Mucosa of rectum (tissue), 2 donors: Measurements from ENCODE around the gene TNIP1.

Experiments
- H3K27ac ChIP-seq, 2 donors: one replicate each; pipeline ENCODE4 v1.7.0; 2013; ENCODE audit warnings: inconsistent platforms in 2 of 2, low read depth in 2 of 2, low read length in 2 of 2
- H3K27me3 ChIP-seq, 2 donors: one replicate each; pipeline ENCODE4 v1.7.0; 2013; ENCODE audit warnings: low read length in 2 of 2; ENCODE audit not compliant: control insufficient read depth in 2 of 2, insufficient read depth in 2 of 2
- H3K36me3 ChIP-seq, 2 donors: one replicate each; pipeline ENCODE4 v1.7.0; 2013; ENCODE audit warnings: low read length in 2 of 2; ENCODE audit not compliant: control insufficient read depth in 2 of 2, insufficient read depth in 2 of 2
- H3K4me1 ChIP-seq, 2 donors: one replicate each; pipeline ENCODE4 v1.7.0; 2013; ENCODE audit warnings: low read length in 2 of 2, mild to moderate bottlenecking in 1 of 2; ENCODE audit not compliant: control insufficient read depth in 2 of 2, insufficient read depth in 2 of 2
- H3K4me3 ChIP-seq, 2 donors: one replicate each; pipeline ENCODE4 v1.7.0; 2013; ENCODE audit warnings: low read length in 2 of 2
- H3K9ac ChIP-seq, 2 donors: one replicate each; pipeline ENCODE4 v1.7.0; 2013; ENCODE audit warnings: low read length in 2 of 2, low read depth in 1 of 2, mild to moderate bottlenecking in 1 of 2
- H3K9me3 ChIP-seq, 2 donors: one replicate each; pipeline ENCODE4 v1.7.0; 2013; ENCODE audit warnings: low read length in 2 of 2; ENCODE audit not compliant: control insufficient read depth in 2 of 2
- donor health status: healthy.
- donor health status: Normal muscosa, but diverticular disease.

TNIP1 gene

DNA sequence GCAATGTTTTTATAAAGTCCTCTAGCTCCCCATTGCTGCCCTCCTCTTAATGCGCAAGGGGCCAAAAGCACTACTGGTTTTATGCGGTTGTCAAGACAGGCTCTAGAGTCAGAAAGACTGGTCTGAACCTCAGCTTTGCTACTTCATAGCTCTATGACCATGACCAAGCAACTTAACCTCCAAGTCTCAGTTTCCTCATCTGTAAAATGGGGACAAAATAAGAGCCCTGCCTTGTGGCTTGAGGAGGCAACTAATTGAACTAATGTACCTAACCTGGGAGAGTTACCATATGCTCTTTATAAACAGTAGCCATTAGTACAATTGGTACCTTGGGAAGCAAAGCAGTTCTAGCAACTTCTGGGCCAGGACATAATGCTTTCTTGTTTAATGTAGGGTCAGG lies 40.3 kb upstream of the TNIP1 start:
- H3K4me1 ChIP-seq = peaks cover under 1 to 7% of the 10 kb centered on the region in 2 donors
- peaks cover 28 to 47% of the 10 kb centered on the region in 2 donors for H3K36me3 ChIP-seq
- H3K9me3 ChIP-seq = no peaks in the 10 kb centered on the region
- H3K9ac ChIP-seq = no peak overlapping the region
- H3K4me3 ChIP-seq = no peak overlapping the region
- no peaks in the 10 kb centered on the region for H3K27me3 ChIP-seq
- no peak overlapping the region for H3K27ac ChIP-seq

DNA sequence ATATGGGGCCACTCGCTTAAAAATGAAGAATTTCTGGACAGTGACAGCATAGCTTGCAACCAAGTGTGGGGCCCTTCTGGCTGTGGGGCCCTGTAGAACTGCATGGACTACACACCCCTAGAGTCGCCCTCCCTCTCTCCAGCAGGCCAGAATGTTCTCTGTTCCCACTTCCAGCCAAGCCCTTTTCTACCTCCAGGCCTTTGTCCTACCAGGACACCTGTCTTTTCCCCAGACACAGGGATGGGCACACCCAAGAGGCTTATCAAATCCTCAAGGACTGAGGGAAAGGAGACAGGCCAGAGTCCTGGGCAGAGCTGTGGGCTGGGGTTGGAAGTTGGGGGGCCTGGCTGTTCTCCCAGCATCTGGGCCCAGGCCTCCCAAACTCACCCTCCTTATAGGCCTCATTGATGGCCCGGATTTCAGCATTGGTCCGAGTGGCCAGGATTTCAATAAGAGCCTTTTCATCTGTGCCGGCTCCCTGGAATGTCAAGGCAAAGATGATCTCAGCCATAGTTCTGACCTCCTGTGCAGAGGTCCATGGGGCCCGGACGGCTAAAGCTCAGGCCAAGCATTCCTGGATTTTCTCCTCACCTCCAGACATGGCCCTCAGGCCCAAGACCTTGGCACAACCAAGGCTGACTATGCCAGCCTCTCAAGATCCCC lies 38.2 kb upstream of the TNIP1 start:
- H3K27me3 ChIP-seq = no peaks in the 10 kb centered on the region
- H3K27ac ChIP-seq = no peak overlapping the region
- no peak overlapping the region for H3K9ac ChIP-seq
- peaks cover 28 to 41% of the 10 kb centered on the region in 2 donors for H3K36me3 ChIP-seq
- H3K4me1 ChIP-seq = peaks cover 0 to 2% of the 10 kb centered on the region in 2 donors
- H3K9me3 ChIP-seq = no peaks in the 10 kb centered on the region
- H3K4me3 ChIP-seq = no peak overlapping the region

DNA sequence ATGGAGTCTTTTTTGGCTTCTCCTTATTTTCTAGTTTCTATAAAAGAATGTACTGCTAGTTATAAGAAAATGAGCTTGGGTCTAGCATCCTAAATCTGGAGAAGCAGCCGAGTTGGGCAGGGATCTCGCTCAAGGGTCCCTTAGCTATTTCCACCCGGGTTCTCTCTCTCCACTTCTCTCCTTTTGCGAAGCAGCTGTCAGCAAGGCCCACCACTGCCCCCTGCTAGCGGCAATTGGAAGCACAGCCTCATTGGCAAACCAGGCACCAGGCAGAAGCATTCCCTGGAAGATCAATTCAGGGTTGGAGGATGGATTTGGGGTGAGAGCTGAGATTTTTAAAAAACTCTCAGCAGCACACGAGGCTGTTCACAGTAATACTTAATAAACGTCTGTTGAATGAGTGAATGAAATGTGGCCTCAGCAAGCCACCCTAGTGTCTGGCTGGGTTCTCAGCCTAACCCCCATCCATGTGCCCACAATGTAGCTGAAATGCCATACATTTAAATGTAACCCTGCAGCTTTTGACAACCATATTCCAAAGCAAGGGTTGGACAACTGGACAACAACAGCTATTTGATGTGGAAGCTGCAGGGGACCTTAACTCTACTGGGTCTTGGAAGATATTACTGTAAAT lies 34.6 kb upstream of the TNIP1 start:
- H3K36me3 ChIP-seq = peaks cover 11 to 26% of the 10 kb centered on the region in 2 donors
- H3K9ac ChIP-seq = no peak overlapping the region
- no peak overlapping the region for H3K27ac ChIP-seq
- no peaks in the 10 kb centered on the region for H3K27me3 ChIP-seq
- no peaks in the 10 kb centered on the region for H3K9me3 ChIP-seq
- no peak overlapping the region for H3K4me3 ChIP-seq
- peaks cover 4 to 5% of the 10 kb centered on the region in 2 donors for H3K4me1 ChIP-seq

DNA sequence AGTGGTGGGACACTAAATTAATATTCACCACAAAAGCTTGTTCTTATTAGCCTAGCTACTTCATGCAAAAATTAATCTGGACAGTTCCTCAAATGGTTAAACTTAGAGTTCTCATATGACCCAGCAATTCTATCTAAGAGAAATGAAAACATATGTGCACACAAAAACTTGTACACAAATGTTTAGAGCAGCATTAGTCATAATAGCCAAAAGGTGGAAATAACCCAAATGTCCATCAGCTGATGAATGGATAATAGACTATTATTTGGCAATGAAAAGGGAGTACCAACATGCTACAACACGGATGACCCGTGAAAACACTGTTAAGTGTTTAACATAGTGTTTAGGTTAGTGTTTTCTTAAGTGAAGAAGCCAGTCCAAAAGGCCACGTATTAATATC lies 32.8 kb upstream of the TNIP1 start:
- Histone ChIP-seq H3K9ac (no peak overlapping the region), H3K4me3 (no peak overlapping the region), H3K4me1 (peaks cover 12 to 18% of the 10 kb centered on the region in 2 donors), H3K9me3 (no peaks in the 10 kb centered on the region), H3K27ac (no peak overlapping the region), H3K36me3 (peaks cover 11 to 32% of the 10 kb centered on the region in 2 donors), H3K27me3 (no peaks in the 10 kb centered on the region)

GRCh38 chr5:151110992-151111391 lies 30.2 kb upstream of the TNIP1 start:
- Histone ChIP-seq H3K36me3 (peaks cover 8 to 39% of the 10 kb centered on the region in 2 donors), H3K9ac (no peak overlapping the region), H3K27me3 (no peaks in the 10 kb centered on the region)

GRCh38 chr5:151110122-151110681 lies 29.4 kb upstream of the TNIP1 start:
- Histone ChIP-seq H3K4me1 (peaks cover 36 to 49% of the 10 kb centered on the region in 2 donors), H3K27me3 (no peaks in the 10 kb centered on the region), H3K36me3 (peaks cover 8 to 42% of the 10 kb centered on the region in 2 donors), H3K9ac (no peak overlapping the region), H3K9me3 (no peaks in the 10 kb centered on the region), H3K4me3 (no peak overlapping the region), H3K27ac (no peak overlapping the region)

More at GRCh38 chr5:151110992-151111391, 30.2 kb upstream of the TNIP1 start:
- no peaks in the 10 kb centered on the region for H3K9me3 ChIP-seq
- peak overlapping the region in 1 of 2 donors; percentile 2 for H3K27ac ChIP-seq
- H3K4me3 ChIP-seq = no peak overlapping the region
- peaks cover 32 to 42% of the 10 kb centered on the region in 2 donors for H3K4me1 ChIP-seq

GRCh38 chr5:151108566-151108965 lies 27.7 kb upstream of the TNIP1 start:
- Histone ChIP-seq H3K9ac (peak overlapping the region in 1 of 2 donors; percentile 6), H3K27me3 (no peaks in the 10 kb centered on the region), H3K27ac (peak overlapping the region; percentile 75 to 85), H3K4me3 (no peak overlapping the region), H3K36me3 (peaks cover 8 to 49% of the 10 kb centered on the region in 2 donors), H3K4me1 (peaks cover 38 to 53% of the 10 kb centered on the region in 2 donors), H3K9me3 (no peaks in the 10 kb centered on the region)

DNA sequence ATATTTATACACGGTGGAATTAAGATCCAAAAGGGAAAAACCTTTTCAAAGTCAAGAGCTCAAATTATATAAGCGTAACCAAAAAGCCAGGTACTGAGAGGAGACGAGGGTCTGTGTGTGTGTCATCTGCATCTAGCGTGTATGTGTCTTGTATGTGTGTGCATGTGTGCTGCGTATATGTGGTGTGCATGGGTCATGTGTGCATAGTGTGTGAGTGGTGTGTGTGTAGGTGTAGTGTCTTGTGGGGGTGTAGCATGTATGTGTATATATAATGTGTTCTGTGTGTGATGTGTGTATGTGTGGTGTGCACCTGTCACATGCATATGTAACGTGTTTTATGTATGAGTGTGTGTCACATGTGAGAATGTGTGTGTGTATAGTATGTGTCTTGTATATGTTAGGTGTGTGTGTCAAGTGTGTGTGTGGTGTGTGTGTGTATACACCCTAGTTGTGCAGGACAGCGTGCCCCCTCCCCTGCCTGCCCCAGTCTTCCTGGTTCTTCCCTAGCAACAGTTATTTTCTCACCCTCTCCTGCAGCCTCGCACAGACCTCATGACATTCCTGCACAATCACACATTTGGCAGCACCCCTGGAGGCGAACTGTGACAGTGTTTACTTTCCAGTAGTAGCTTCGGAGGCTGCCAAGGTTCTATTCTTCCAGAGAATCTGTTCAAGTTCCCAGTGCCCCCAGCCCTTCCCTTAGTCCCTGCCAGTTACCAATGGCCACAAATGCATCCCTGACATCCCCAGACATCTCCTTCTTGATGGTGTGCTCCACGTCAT lies 27.1 kb upstream of the TNIP1 start:
- H3K27ac ChIP-seq = peak overlapping the region; percentile 75 to 85

GRCh38 chr5:151107084-151107483 lies 26.2 kb upstream of the TNIP1 start:
- no peaks in the 10 kb centered on the region for H3K27me3 ChIP-seq
- H3K36me3 ChIP-seq = peaks cover 8 to 51% of the 10 kb centered on the region in 2 donors
- H3K9me3 ChIP-seq = no peaks in the 10 kb centered on the region
- H3K27ac ChIP-seq = peak overlapping the region; percentile 75 to 85
- peak overlapping the region; percentile 28 to 58 for H3K9ac ChIP-seq
- H3K4me3 ChIP-seq = peak overlapping the region in 1 of 2 donors; percentile 14
- peaks cover 38 to 54% of the 10 kb centered on the region in 2 donors for H3K4me1 ChIP-seq

More for the DNA sequence above, 27.1 kb upstream of the TNIP1 start:
- H3K9me3 ChIP-seq = no peaks in the 10 kb centered on the region
- H3K27me3 ChIP-seq = no peaks in the 10 kb centered on the region
- H3K9ac ChIP-seq = peak overlapping the region in 1 of 2 donors; percentile 20
- H3K4me1 ChIP-seq = peaks cover 38 to 53% of the 10 kb centered on the region in 2 donors
- no peak overlapping the region for H3K4me3 ChIP-seq
- H3K36me3 ChIP-seq = peaks cover 8 to 51% of the 10 kb centered on the region in 2 donors
